K562 (cell line): ENCODE data around the gene CCDC90B. TPM values are rescaled to one million over a fixed set of nuclear protein-coding genes. Genes with fewer than 3 reads are reported as not detected.

Source experiments
- ASH1L ChIP-seq: fragments of 450-650 bp; IDR thresholded peaks from 2 replicates; pipeline ENCODE4 v1.6.1; 2018; ENCODE audit warnings: borderline replicate concordance, mild to moderate bottlenecking, low read depth; ENCODE audit not compliant: partially characterized antibody
- FOSL1 ChIP-seq: fragments of 200-800 bp; sonication (Bioruptor generic); conservative IDR thresholded peaks from 2 replicates; pipeline ENCODE4 v1.6.1; 2016; ENCODE audit warnings: missing genetic modification characterization, missing compliant biosample characterization
- JUND ChIP-seq, 2 experiments: IDR thresholded peaks; 2 replicates in 1 of 2; 3 replicates in 1 of 2; pipeline ENCODE4 v1.6.1; 2011; ENCODE audit warnings: borderline replicate concordance in 2 of 2, low read depth in 2 of 2, low read length in 2 of 2, improper control_type of control experiment in 1 of 2, missing biosample characterization in 1 of 2, missing genetic modification characterization in 1 of 2, missing genetic modification reagents in 1 of 2
- NCOA6 ChIP-seq: fragments of 450-650 bp; IDR thresholded peaks from 2 replicates; pipeline ENCODE4 v1.6.1; 2017; ENCODE audit warnings: mild to moderate bottlenecking
- NR2C2 ChIP-seq, 2 experiments: fragments of 200-800 bp in 1 of 2; sonication (Bioruptor generic) in 1 of 2; sonication (generic) in 1 of 2; formaldehyde crosslinking in 1 of 2; IDR thresholded peaks; 2 replicates each; pipeline versions ENCODE4 v1.6.1 to v1.8.0; 2016 to 2022; ENCODE audit warnings: mild to moderate bottlenecking in 1 of 2, missing compliant biosample characterization in 1 of 2, missing genetic modification characterization in 1 of 2, missing genetic modification reagents in 1 of 2
- NR2F6 ChIP-seq: fragments of 450-650 bp; formaldehyde crosslinking; IDR thresholded peaks from 2 replicates; pipeline ENCODE4 v1.4.0; 2020; ENCODE audit warnings: mild to moderate bottlenecking
- PML ChIP-seq: IDR thresholded peaks from 2 replicates; pipeline ENCODE4 v1.6.1; 2012; ENCODE audit warnings: low read length, inconsistent platforms
- POU5F1 ChIP-seq: fragments of 150-350 bp; IDR thresholded peaks from 2 replicates; pipeline ENCODE4 v1.6.1; 2014; ENCODE audit warnings: borderline replicate concordance, low read length, low read depth, mild to moderate bottlenecking; ENCODE audit not compliant: partially characterized antibody
- PTTG1 ChIP-seq: fragments of 450-650 bp; IDR thresholded peaks from 2 replicates; pipeline ENCODE4 v1.6.1; 2016; ENCODE audit warnings: low read depth, mild to moderate bottlenecking, missing genetic modification characterization, missing compliant biosample characterization
- RAD21 ChIP-seq, 2 experiments: fragments of 250-450 bp in 1 of 2; fragments of 450-650 bp in 1 of 2; sonication (Bioruptor Pico) in 1 of 2; formaldehyde crosslinking in 1 of 2; IDR thresholded peaks in 1 of 2; conservative IDR thresholded peaks in 1 of 2; 2 replicates each; pipeline versions ENCODE4 v1.4.0 to v1.8.0; 2020 to 2022; ENCODE audit warnings: mild to moderate bottlenecking in 2 of 2, moderate library complexity in 1 of 2
- SMARCA4 ChIP-seq: fragments of 450-650 bp; IDR thresholded peaks from 2 replicates; pipeline ENCODE4 v1.6.1; 2016
- SP2 ChIP-seq: IDR thresholded peaks from 2 replicates; pipeline ENCODE4 v1.6.1; 2011; ENCODE audit warnings: mild to moderate bottlenecking, low read depth, low read length, moderate library complexity; ENCODE audit not compliant: poor library complexity, severe bottlenecking; ENCODE audit errors: extremely low read depth
- SRSF7 ChIP-seq: fragments of 200-400 bp; formaldehyde crosslinking; optimal IDR thresholded peaks from 2 replicates; pipeline ENCODE3; 2017; ENCODE audit warnings: mild to moderate bottlenecking, low read depth, low read length
- ZNF232 ChIP-seq: sonication (generic); formaldehyde crosslinking; IDR thresholded peaks from 2 replicates; pipeline ENCODE4 v1.8.0; 2022; ENCODE audit warnings: mild to moderate bottlenecking, missing genetic modification reagents
- polyA plus RNA-seq, 8 experiments: library from polyadenylated mRNA; depleted of rRNA in 4 of 8; stranded (reverse) in 5 of 8; unstranded in 3 of 8; fragments of >200 nt; fragmentation: Nextera tagmentation in 2 of 8; fragmentation: Illumina TruSeq in 1 of 8; extraction: Ambion mirVana in 2 of 8; extraction: Trizol in 1 of 8; gene quantifications; 2 replicates each; pipeline versions ENCODE4 v1.2.1 to v1.2.3, GENCODE V29; 2011 to 2014; ENCODE audit warnings: inconsistent platforms in 1 of 8, missing spikeins in 1 of 8
- total RNA-seq, 7 experiments: library from RNA; depleted of rRNA in 6 of 7; stranded (reverse); fragments of >200 nt in 6 of 7; fragmentation: Illumina TruSeq in 2 of 7; extraction: Trizol in 2 of 7; gene quantifications; 2 replicates each; pipeline versions ENCODE4 v1.2.1 to v1.2.3, GENCODE V29; 2011 to 2021; ENCODE audit warnings: low replicate concordance in 1 of 7
- TF ChIP-seq, protein P1 (sequence below): sonication (generic); formaldehyde crosslinking; IDR thresholded peaks from 2 replicates; pipeline ENCODE4 v1.8.0; 2022; ENCODE audit warnings: mild to moderate bottlenecking, missing genetic modification reagents
- TF ChIP-seq, protein P2 (sequence below): IDR thresholded peaks from 2 replicates; pipeline ENCODE4 v1.6.1; 2011; ENCODE audit warnings: borderline replicate concordance, low read depth, mild to moderate bottlenecking, moderate library complexity, low read length; ENCODE audit not compliant: insufficient read depth, poor library complexity, severe bottlenecking
- TF ChIP-seq, protein P3 (sequence below): fragments of 450-650 bp; formaldehyde crosslinking; IDR thresholded peaks from 2 replicates; pipeline ENCODE4 v1.4.0; 2022; ENCODE audit warnings: mild to moderate bottlenecking, moderate library complexity
- TF ChIP-seq, protein P4 (sequence below): fragments of 450-650 bp; IDR thresholded peaks from 2 replicates; pipeline ENCODE4 v1.6.1; 2016; ENCODE audit warnings: low read depth, mild to moderate bottlenecking, moderate library complexity

Gene CCDC90B
- total and polyA plus RNA-seq, 9 of the 15 experiments (the other 6 are each of a cell fraction or from before 2014, with no cell fraction given), result 26.6 to 63.6 (median 51.8) TPM

DNA sequence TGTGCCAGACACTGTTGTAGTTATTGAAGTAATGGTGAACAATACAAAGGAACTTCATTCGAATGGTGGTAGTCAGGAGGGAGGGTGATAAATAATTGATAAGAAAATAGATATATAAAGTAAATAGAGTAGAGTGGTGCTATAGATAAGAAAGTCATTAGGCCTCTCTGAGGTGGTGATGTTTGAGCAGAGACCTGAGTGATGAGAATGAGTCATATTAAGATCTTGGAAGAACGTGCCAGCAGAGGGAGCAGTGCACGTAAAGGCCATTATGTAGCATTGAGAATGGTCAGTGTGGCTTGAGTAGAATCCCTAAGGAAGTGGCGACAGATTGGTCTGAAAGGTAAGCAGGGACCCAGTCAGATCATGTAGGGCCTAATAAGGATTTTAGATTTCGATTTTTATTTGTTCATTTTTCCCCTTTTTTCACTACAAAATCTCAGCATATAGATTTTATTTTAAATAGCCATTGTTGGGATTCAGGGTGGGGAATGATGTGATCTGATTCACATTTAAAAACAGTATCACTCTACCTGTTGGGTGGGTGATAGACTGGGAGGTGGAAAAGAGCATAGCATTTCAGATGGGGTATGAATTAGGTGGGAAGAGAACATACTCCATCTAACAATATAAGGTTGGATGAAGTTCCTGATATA is 44.7 kb downstream of the CCDC90B start (continued):
- TF ChIP-seq, protein P1, sequence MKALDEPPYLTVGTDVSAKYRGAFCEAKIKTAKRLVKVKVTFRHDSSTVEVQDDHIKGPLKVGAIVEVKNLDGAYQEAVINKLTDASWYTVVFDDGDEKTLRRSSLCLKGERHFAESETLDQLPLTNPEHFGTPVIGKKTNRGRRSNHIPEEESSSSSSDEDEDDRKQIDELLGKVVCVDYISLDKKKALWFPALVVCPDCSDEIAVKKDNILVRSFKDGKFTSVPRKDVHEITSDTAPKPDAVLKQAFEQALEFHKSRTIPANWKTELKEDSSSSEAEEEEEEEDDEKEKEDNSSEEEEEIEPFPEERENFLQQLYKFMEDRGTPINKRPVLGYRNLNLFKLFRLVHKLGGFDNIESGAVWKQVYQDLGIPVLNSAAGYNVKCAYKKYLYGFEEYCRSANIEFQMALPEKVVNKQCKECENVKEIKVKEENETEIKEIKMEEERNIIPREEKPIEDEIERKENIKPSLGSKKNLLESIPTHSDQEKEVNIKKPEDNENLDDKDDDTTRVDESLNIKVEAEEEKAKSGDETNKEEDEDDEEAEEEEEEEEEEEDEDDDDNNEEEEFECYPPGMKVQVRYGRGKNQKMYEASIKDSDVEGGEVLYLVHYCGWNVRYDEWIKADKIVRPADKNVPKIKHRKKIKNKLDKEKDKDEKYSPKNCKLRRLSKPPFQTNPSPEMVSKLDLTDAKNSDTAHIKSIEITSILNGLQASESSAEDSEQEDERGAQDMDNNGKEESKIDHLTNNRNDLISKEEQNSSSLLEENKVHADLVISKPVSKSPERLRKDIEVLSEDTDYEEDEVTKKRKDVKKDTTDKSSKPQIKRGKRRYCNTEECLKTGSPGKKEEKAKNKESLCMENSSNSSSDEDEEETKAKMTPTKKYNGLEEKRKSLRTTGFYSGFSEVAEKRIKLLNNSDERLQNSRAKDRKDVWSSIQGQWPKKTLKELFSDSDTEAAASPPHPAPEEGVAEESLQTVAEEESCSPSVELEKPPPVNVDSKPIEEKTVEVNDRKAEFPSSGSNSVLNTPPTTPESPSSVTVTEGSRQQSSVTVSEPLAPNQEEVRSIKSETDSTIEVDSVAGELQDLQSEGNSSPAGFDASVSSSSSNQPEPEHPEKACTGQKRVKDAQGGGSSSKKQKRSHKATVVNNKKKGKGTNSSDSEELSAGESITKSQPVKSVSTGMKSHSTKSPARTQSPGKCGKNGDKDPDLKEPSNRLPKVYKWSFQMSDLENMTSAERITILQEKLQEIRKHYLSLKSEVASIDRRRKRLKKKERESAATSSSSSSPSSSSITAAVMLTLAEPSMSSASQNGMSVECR, result no peak
- no peak for TF ChIP-seq NR2F6
- TF ChIP-seq FOSL1 (tag), result peak; percentile 96
- TF ChIP-seq SRSF7, result no peak
- no peak for TF ChIP-seq SP2
- TF ChIP-seq SMARCA4, result peak; percentile 65
- TF ChIP-seq POU5F1, result no peak
- no peak for TF ChIP-seq PML
- TF ChIP-seq RAD21 (CRISPR knock-in tag; conservative IDR thresholded peaks at IDR 0.05 in 1 of 2, IDR thresholded peaks at IDR 0.05 in 1 of 2), result peak; percentile 12 to 60; a peak in 2 of 4 replicates
- TF ChIP-seq NR2C2 (CRISPR knock-in tag; IDR thresholded peaks at IDR 0.05), result no peak
- TF ChIP-seq NR2C2 (tag; IDR thresholded peaks at IDR 0.05), result no peak
- TF ChIP-seq, protein P2, sequence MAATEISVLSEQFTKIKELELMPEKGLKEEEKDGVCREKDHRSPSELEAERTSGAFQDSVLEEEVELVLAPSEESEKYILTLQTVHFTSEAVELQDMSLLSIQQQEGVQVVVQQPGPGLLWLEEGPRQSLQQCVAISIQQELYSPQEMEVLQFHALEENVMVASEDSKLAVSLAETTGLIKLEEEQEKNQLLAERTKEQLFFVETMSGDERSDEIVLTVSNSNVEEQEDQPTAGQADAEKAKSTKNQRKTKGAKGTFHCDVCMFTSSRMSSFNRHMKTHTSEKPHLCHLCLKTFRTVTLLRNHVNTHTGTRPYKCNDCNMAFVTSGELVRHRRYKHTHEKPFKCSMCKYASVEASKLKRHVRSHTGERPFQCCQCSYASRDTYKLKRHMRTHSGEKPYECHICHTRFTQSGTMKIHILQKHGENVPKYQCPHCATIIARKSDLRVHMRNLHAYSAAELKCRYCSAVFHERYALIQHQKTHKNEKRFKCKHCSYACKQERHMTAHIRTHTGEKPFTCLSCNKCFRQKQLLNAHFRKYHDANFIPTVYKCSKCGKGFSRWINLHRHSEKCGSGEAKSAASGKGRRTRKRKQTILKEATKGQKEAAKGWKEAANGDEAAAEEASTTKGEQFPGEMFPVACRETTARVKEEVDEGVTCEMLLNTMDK, result peak; percentile 43
- no peak for TF ChIP-seq ASH1L
- TF ChIP-seq, protein P3, sequence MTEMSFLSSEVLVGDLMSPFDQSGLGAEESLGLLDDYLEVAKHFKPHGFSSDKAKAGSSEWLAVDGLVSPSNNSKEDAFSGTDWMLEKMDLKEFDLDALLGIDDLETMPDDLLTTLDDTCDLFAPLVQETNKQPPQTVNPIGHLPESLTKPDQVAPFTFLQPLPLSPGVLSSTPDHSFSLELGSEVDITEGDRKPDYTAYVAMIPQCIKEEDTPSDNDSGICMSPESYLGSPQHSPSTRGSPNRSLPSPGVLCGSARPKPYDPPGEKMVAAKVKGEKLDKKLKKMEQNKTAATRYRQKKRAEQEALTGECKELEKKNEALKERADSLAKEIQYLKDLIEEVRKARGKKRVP (CRISPR knock-in tag), result no peak
- peak; percentile 96 for TF ChIP-seq JUND (IDR thresholded peaks at IDR 0.05; ENCODE audit: borderline replicate concordance, low read depth, low read length)
- peak; percentile 97 for TF ChIP-seq JUND (tag; IDR thresholded peaks at IDR 0.05; ENCODE audit: borderline replicate concordance, low read depth, low read length)
- TF ChIP-seq NCOA6, result no peak
- TF ChIP-seq, protein P4, sequence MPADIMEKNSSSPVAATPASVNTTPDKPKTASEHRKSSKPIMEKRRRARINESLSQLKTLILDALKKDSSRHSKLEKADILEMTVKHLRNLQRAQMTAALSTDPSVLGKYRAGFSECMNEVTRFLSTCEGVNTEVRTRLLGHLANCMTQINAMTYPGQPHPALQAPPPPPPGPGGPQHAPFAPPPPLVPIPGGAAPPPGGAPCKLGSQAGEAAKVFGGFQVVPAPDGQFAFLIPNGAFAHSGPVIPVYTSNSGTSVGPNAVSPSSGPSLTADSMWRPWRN, result 0 out of 2 replicates have a peak, but pooled peaks have one; percentile 15
- TF ChIP-seq ZNF232 (CRISPR knock-in tag), result no peak
- TF ChIP-seq PTTG1 (tag), result no peak
